ENCODE results near the gene ZDHHC15.
A peak's percentile ranks its signal among the peaks of the same experiment; 100 is the strongest.
"Not testable (repeated sequence)": the region's sequence is repeated elsewhere in the genome, so short reads cannot be mapped to it uniquely, and the experiment has no call there.

Gene ZDHHC15, protein sequence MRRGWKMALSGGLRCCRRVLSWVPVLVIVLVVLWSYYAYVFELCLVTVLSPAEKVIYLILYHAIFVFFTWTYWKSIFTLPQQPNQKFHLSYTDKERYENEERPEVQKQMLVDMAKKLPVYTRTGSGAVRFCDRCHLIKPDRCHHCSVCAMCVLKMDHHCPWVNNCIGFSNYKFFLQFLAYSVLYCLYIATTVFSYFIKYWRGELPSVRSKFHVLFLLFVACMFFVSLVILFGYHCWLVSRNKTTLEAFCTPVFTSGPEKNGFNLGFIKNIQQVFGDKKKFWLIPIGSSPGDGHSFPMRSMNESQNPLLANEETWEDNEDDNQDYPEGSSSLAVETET

DNA sequence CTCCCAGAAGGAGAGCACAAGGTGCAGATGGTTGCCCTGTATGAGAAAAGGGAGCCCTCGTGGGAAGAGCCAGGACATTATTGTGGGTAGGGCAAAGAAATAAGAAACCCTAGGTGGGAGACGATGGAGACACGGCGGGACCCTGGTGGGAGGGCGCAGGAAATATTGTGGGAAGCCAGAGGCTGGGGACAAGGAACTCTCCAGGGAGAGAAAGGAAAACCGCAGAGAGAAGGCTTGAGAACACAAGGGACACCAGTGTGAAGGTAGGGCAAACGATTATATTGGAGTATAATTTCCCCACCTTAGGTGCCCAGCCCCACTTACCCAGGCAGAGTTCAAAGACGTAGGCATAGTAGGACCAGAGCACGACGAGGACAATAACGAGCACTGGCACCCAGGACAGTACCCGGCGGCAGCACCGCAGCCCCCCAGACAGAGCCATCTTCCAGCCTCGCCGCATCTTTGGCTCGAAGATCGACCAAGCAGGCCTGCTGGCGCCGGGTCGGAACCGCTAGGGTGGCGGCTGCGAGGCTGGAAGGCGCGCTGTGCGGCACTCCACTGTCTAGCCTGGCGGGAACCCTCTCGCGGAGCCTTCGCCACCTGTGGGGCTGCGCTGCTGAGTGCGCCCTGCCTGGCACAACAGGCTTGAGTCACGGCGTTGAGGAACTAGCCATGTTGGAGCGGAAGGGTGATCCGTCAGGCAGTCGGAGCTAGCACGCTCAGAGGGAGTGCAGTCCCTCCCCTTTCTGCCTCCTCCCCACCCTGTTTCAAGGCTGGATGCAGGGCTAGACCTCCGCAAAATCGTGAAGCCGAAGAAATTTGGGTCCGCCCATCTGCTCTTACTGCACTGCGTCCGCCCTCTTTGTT lies at the start of gene ZDHHC15:
Gene ZDHHC15 (minus strand): TSS at position 473 of the 867 bp plus-strand sequence. CDS start 13 bp downstream, at position 460.
- peak; percentile 10 for DNase-seq (ENCODE audit: low spot score)

DNA sequence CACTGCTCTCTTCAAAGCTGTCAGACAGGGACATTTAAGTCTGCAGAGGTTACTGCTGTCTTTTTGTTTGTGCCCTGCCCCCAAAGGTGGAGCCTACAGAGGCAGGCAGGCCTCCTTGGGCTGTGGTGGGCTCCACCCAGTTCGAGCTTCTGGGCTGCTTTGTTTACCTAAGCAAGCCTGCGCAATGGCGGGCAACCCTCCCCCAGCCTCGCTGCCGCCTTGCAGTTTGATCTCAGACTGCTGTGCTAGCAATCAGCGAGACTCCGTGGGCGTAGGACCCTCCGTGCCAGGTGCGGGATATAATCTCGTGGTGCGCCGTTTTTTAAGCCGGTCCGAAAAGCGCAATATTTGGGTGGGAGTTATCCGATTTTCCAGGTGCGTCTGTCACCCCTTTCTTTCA lies 37.7 kb upstream of the ZDHHC15 start:
- not testable (repeated sequence) for DNase-seq (ENCODE audit: low spot score)

DNA sequence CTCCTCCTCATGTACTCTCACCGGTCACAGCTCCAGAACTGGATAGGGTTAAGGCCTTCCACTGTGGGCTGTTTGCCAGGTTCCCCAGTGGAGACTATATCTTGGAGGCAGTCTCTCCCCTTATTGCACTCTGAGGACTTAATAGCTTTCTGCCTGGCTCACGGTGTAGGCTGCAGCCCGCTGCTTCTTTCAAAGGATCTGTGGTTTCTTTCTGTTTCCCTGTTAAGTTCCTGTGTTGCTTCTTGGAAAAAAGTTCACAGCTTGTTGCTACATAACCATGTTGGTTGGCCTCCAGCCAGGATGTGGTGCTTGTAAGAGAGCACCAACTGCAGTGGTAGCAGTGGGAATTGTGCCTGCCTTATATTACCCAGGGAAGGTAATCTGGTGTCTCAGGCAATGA lies 24.9 kb upstream of the ZDHHC15 start:
- DNase-seq (ENCODE audit: low spot score), result no peak

GRCh38 chrX:75546724-75547511 lies 24.1 kb upstream of the ZDHHC15 start:
- no peak for DNase-seq (ENCODE audit: low spot score)

GRCh38 chrX:75544786-75545185 lies 21.9 kb upstream of the ZDHHC15 start:
- no peak for DNase-seq (ENCODE audit: low spot score)

GRCh38 chrX:75483933-75484332 lies 38.9 kb downstream of the ZDHHC15 start:
- DNase-seq (ENCODE audit: low spot score), result no peak

- not testable (repeated sequence) for DNase-seq (ENCODE audit: low spot score)
Measured at GRCh38 chrX:75461780-75462179, 61.1 kb downstream of the ZDHHC15 start.

- DNase-seq (ENCODE audit: low spot score), result no peak
Measured at GRCh38 chrX:75421688-75422230, 101.1 kb downstream of the ZDHHC15 start.

DNA sequence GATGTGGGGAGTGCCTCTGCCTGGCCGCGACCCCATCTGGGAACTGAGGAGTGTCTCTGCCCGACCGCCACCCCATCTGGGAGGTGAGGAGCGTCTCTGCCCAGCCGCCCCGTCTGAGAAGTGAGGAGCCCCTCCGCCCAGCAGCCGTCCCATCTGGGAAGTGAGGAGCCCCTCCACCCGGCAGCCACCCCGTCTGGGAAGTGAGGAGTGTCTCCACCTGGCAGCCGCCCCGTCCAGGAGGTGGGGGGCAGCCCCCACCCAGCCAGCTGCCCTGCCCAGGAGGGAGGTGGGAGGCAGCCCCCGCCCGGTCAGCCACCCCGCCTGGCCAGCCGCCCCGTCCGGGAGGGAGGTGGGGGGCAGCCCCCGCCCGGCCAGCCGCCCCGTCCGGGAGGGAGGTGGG lies 115.7 kb downstream of the ZDHHC15 start:
- not testable (repeated sequence) for DNase-seq (ENCODE audit: low spot score)

GRCh38 chrX:75390470-75390869 lies 132.4 kb downstream of the ZDHHC15 start:
- DNase-seq (ENCODE audit: low spot score), result no peak

- DNase-seq (ENCODE audit: low spot score), result no peak
Measured at GRCh38 chrX:75369721-75370120, 153.1 kb downstream of the ZDHHC15 start.

DNA sequence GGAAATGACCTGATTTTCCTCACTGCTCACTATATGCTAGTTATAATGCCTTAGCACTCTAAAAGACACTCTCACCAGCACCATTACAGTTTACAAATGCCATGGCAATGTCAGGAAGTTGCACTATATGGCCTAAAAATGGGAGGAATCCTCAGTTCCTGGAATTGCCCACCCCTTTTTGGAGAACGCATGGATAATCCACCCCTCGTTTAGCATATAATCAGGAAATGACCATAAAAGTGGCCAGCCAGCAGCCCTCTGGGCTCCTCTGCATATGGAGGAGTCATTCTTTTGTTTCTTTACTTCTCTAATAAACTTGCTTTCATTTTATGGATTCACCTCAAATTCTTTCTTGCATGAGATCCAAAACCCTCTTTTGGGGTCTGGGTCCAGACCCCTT lies 156.0 kb downstream of the ZDHHC15 start:
- no peak for DNase-seq (ENCODE audit: low spot score)

- DNase-seq (ENCODE audit: low spot score), result no peak
Measured at GRCh38 chrX:75365243-75365975, 157.4 kb downstream of the ZDHHC15 start.

DNA sequence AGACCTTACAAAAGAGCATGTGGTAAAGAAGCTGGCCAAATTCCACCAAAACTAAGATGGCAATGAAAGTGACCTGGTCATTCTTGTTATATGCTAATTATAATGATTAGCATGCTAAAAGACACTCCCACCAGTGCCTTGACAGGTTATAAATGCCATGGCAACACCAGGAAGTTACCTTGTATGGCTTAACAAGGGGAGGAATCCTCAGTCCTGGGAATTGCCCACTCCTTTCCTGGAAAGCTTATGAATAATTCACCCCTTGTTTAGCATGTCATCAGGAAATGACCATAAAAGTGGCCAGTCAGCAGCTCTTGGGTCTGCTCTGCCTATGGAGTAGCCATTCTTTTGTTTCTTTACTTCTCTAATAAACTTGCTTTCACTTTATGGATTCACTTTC lies 161.0 kb downstream of the ZDHHC15 start:
- DNase-seq (ENCODE audit: low spot score), result no peak

GRCh38 chrX:75348601-75349000 lies 174.2 kb downstream of the ZDHHC15 start:
- not testable (repeated sequence) for DNase-seq (ENCODE audit: low spot score)

- no peak for DNase-seq (ENCODE audit: low spot score)
Measured at GRCh38 chrX:75337525-75337924, 185.3 kb downstream of the ZDHHC15 start.

DNA sequence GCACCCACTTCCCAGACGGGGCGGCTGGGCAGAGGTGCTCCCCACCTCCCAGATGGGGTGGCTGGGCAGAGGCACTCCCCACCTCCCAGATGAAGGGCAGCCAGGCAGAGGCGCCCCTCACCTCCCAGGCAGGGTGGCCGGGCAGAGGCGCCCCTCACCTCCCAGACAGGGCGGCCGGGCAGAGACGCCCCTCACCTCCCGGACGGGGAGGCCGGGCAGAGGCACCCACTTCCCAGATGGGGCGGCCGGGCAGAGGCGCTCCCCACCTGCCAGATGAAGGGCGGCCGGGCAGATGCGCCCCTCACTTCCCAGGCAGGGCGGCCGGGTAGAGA lies 187.7 kb downstream of the ZDHHC15 start:
- DNase-seq (ENCODE audit: low spot score), result no peak

GRCh38 chrX:75334407-75335126 lies 188.3 kb downstream of the ZDHHC15 start:
- DNase-seq (ENCODE audit: low spot score), result not testable (repeated sequence)

GRCh38 chrX:75327607-75328006 lies 195.2 kb downstream of the ZDHHC15 start:
- DNase-seq (ENCODE audit: low spot score), result no peak
